Neural cell (in vitro differentiated cells): ENCODE data around the gene ZNF175. TPM values are rescaled to one million over a fixed set of nuclear protein-coding genes. Genes with fewer than 3 reads are reported as not detected.

ENCODE experiments used
- H2AFZ ChIP-seq: fragments of 200-600, 300-800 bp; sonication (generic), shearing (Covaris generic); 2 replicates; pipeline ENCODE4 v1.6.0; 2014; ENCODE audit warnings: low read depth, mild to moderate bottlenecking, antibody characterized with exemption, low read length, moderate library complexity
- H3F3A ChIP-seq: fragments of 200-600 bp; shearing (Covaris generic); 2 replicates; pipeline ENCODE4 v1.6.1; 2016; ENCODE audit warnings: mild to moderate bottlenecking, moderate library complexity, mixed read lengths, antibody characterized with exemption, low read length; ENCODE audit not compliant: insufficient read depth, poor library complexity, severe bottlenecking
- H3K27ac ChIP-seq: fragments of 200-600, 300-800 bp; sonication (generic), shearing (Covaris generic); 2 replicates; pipeline ENCODE4 v1.5.1; 2014; ENCODE audit warnings: mild to moderate bottlenecking, low read length, moderate library complexity
- H3K27me3 ChIP-seq: fragments of 300-800, 200-600 bp; sonication (generic), shearing (Covaris generic); 2 replicates; pipeline ENCODE4 v1.6.0; 2014; ENCODE audit warnings: mild to moderate bottlenecking, low read depth, low read length, moderate library complexity; ENCODE audit not compliant: insufficient read depth
- H3K36me3 ChIP-seq: fragments of 300-800, 200-600 bp; sonication (generic), shearing (Covaris generic); 2 replicates; pipeline ENCODE4 v1.5.1; 2014; ENCODE audit warnings: mild to moderate bottlenecking, antibody characterized with exemption, low read length, moderate library complexity; ENCODE audit not compliant: insufficient read depth
- H3K4me2 ChIP-seq: fragments of 300-800, 200-600 bp; sonication (generic), shearing (Covaris generic); 2 replicates; pipeline ENCODE4 v1.6.0; 2014; ENCODE audit warnings: mild to moderate bottlenecking, low read length
- H3K4me3 ChIP-seq: fragments of 300-800, 200-600 bp; sonication (generic), shearing (Covaris generic); 2 replicates; pipeline ENCODE4 v1.5.1; 2014; ENCODE audit warnings: mild to moderate bottlenecking, low read length, moderate library complexity
- H3K79me2 ChIP-seq: fragments of 200-600 bp; shearing (Covaris generic); replicated peaks from 2 replicates; pipeline ENCODE4 v1.6.0; 2014; ENCODE audit warnings: mild to moderate bottlenecking, low read length, moderate library complexity; ENCODE audit not compliant: insufficient read depth
- H3K9ac ChIP-seq: fragments of 300-800, 200-600 bp; sonication (generic), shearing (Covaris generic); 2 replicates; pipeline ENCODE4 v1.6.1; 2016; ENCODE audit warnings: mild to moderate bottlenecking, low read length, mixed read lengths
- H3K9me2 ChIP-seq: fragments of 200-600 bp; shearing (Covaris generic); 2 replicates; pipeline ENCODE4 v1.6.1; 2016; ENCODE audit warnings: mild to moderate bottlenecking, low read length, mixed read lengths; ENCODE audit not compliant: insufficient read depth
- H3K9me3 ChIP-seq: fragments of 200-600, 300-800 bp; sonication (generic), shearing (Covaris generic); 2 replicates; pipeline ENCODE4 v1.6.1; 2016; ENCODE audit warnings: mild to moderate bottlenecking, mixed run types, low read length, moderate library complexity, mixed read lengths
- H4K20me1 ChIP-seq: fragments of 200-600 bp; shearing (Covaris generic); 2 replicates; pipeline ENCODE4 v1.6.1; 2016; ENCODE audit warnings: mild to moderate bottlenecking, mixed run types; ENCODE audit not compliant: insufficient read depth
- CTCF ChIP-seq: fragments of 450-650 bp; IDR thresholded peaks from 2 replicates; pipeline ENCODE4 v1.5.1; 2014; ENCODE audit warnings: antibody characterized with exemption, mild to moderate bottlenecking, moderate library complexity; ENCODE audit not compliant: poor library complexity, severe bottlenecking
- EP300 ChIP-seq: fragments of 450-650 bp; conservative IDR thresholded peaks from 2 replicates; pipeline ENCODE4 v1.6.1; 2014; ENCODE audit warnings: antibody characterized with exemption, mild to moderate bottlenecking, moderate library complexity; ENCODE audit not compliant: poor library complexity, severe bottlenecking
- EZH2 ChIP-seq: fragments of 200-600, 300-800 bp; shearing (Covaris generic), sonication (generic); IDR thresholded peaks from 2 replicates; pipeline ENCODE4 v1.6.1; 2014; ENCODE audit warnings: antibody characterized with exemption, low read length, borderline replicate concordance, mild to moderate bottlenecking; ENCODE audit not compliant: insufficient read depth, poor library complexity, severe bottlenecking
- MXI1 ChIP-seq: fragments of 450-650 bp; conservative IDR thresholded peaks from 2 replicates; pipeline ENCODE4 v1.6.1; 2014; ENCODE audit warnings: antibody characterized with exemption, mild to moderate bottlenecking; ENCODE audit not compliant: poor library complexity, severe bottlenecking
- POLR2AphosphoS5 ChIP-seq: IDR thresholded peaks from 2 replicates; pipeline ENCODE4 v1.6.1; 2012
- RAD21 ChIP-seq: fragments of 450-650 bp; conservative IDR thresholded peaks from 2 replicates; pipeline ENCODE4 v1.6.1; 2014; ENCODE audit warnings: antibody characterized with exemption, mild to moderate bottlenecking, moderate library complexity
- REST ChIP-seq: IDR thresholded peaks from 2 replicates; pipeline ENCODE4 v1.6.1; 2012; ENCODE audit warnings: borderline replicate concordance
- SMC3 ChIP-seq: fragments of 450-650 bp; conservative IDR thresholded peaks from 2 replicates; pipeline ENCODE4 v1.6.1; 2014; ENCODE audit warnings: antibody characterized with exemption, mild to moderate bottlenecking, moderate library complexity; ENCODE audit not compliant: poor library complexity
- TAF1 ChIP-seq: IDR thresholded peaks from 2 replicates; pipeline ENCODE4 v1.6.1; 2012; ENCODE audit warnings: low read depth
- polyA plus RNA-seq: library from polyadenylated mRNA; depleted of rRNA; stranded (reverse); fragments of >200 nt; gene quantifications from 2 replicates; pipeline ENCODE4 v1.2.3, GENCODE V29; 2014

Gene ZNF175
- polyA plus RNA-seq, 1 donor from 2014 or later, result 10.9 TPM

- TF ChIP-seq EP300 (no peak), POLR2AphosphoS5 (no peak), EZH2 (no peak), TAF1 (no peak), CTCF (no peak), MXI1 (no peak), SMC3 (no peak), RAD21 (no peak), REST (no peak)
- no peak overlapping the region for H2AFZ ChIP-seq
These were observed 30.0 kb downstream of the ZNF175 start for GRCh38 chr19:51600940-51601580.

DNA sequence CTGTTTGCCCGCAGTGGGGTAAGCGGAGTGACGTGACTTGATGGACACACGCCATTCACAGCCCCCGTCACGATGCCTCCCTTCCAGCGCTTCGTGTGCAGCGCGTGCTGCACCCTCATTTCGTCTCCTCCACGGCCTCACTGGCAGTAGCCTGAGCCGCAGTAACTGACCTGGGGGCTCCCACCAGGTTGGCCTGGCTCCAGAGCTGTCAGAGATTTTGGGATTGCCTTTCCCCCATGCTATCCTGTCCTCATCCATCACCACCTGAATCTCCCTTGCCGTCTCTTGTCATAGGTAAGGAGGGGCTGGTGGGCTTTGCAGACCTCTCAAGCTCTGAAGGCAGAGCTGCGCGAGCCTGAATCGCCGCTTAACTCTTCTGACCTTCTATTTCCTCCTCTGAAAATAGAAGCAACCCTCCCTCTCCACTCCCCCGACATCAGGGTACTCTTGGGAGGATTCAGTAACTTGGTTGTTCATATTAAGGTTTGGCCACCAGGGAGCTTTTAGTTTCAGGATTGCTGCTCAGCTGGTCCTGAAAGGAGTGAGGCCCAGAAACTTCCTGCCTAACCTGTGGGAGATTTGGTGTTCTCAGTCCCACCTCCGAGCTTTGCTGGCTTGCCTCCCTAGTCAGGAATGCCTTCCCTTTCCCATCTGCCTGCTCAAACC lies 31.2 kb downstream of the ZNF175 start:
- no peak overlapping the region for H3K4me3 ChIP-seq
- H2AFZ ChIP-seq, result no peak overlapping the region
- no peaks in the 10 kb centered on the region for H3K9me2 ChIP-seq
- peaks cover 3% of the 10 kb centered on the region for H3K9me3 ChIP-seq
- H3K27ac ChIP-seq, result no peak overlapping the region
- TF ChIP-seq MXI1 (no peak), SMC3 (no peak), RAD21 (no peak), TAF1 (no peak), EP300 (no peak), EZH2 (no peak), POLR2AphosphoS5 (no peak), REST (no peak), CTCF (no peak)
- H4K20me1 ChIP-seq, result no peaks in the 10 kb centered on the region
- no peaks in the 10 kb centered on the region for H3K36me3 ChIP-seq
- H3K9ac ChIP-seq, result no peak overlapping the region
- no peaks in the 10 kb centered on the region for H3K79me2 ChIP-seq
- no peak overlapping the region for H3K4me2 ChIP-seq
- no peaks in the 10 kb centered on the region for H3K27me3 ChIP-seq
- no peaks in the 10 kb centered on the region for H3F3A ChIP-seq

More at GRCh38 chr19:51600940-51601580, 30.0 kb downstream of the ZNF175 start:
- Histone ChIP-seq H3K79me2 (no peaks in the 10 kb centered on the region), H3K36me3 (no peaks in the 10 kb centered on the region), H3K4me2 (no peak overlapping the region), H3K9me2 (no peaks in the 10 kb centered on the region), H4K20me1 (no peaks in the 10 kb centered on the region), H3K9me3 (peaks cover 3% of the 10 kb centered on the region), H3K9ac (no peak overlapping the region), H3K27ac (no peak overlapping the region), H3K27me3 (no peaks in the 10 kb centered on the region), H3K4me3 (no peak overlapping the region), H3F3A (no peaks in the 10 kb centered on the region)
